ENCODE measurements around the gene CENPB. TPM values are rescaled to one million over a fixed set of nuclear protein-coding genes. Genes with fewer than 3 reads are reported as not detected.
A peak's percentile ranks its signal among the peaks of the same experiment; 100 is the strongest.

CENPB gene
- total RNA-seq, 1 experiment from 2014 or later: 84.3 TPM

- no peaks in the 10 kb centered on the region for H3K9me3 Mint-ChIP-seq (ENCODE audit: unreplicated experiment)
- ChIA-PET POLR2A (interaction anchor here (0.6 to 1.2 kb wide), 10 partner anchors 11 to 86 kb away, joined by 3 to 16 read pairs (median 4); partner anchors contain the start of genes ADISSP, CDC25B, CENPB and MAVS), CTCF (interaction anchor here (1.0 to 2.2 kb wide), 9 partner anchors 24 to 71 kb away, joined by 3 to 15 read pairs (median 5); partner anchors contain the start of genes ADISSP, CDC25B, CENPB and SPEF1)
- Histone ChIP-seq H3K9me3 (no peaks in the 10 kb centered on the region), H3K4me3 (ENCODE audit: low read depth, low read length) (peak within 1 kb of the TSS; percentile 100), H3K4me1 (peaks cover 15% of the 10 kb centered on the region), H3K36me3 (ENCODE audit: control insufficient read depth, insufficient read depth, low read length) (peaks cover 4% of the 10 kb centered on the region), H3K27me3 (replicated peaks; ENCODE audit: control insufficient read depth, insufficient read depth, low read length) (no peaks in the 10 kb centered on the region)
- peak within 1 kb of the TSS; percentile 92 for H3K4me3 Mint-ChIP-seq (ENCODE audit: unreplicated experiment)
- H3K27ac Mint-ChIP-seq (ENCODE audit: unreplicated experiment): peak within 1 kb of the TSS; percentile 97
- peaks cover 21% of the 10 kb centered on the region for H3K36me3 Mint-ChIP-seq (ENCODE audit: insufficient read depth, unreplicated experiment)
- DNase-seq: peak; percentile 97 to 98
- TSS peak; percentile 67 for BruUV-seq (replicated peaks)
- H3K4me1 Mint-ChIP-seq (ENCODE audit: low read depth, unreplicated experiment): peaks cover 7% of the 10 kb centered on the region
- intact Hi-C loops (cut with micrococcal nuclease; ENCODE audit: unreplicated experiment): loop anchor here (1.0 to 2.0 kb wide), 3 partner anchors 27 to 34 kb away; partner anchors contain the start of genes CENPB and MAVS
- no peaks in the 10 kb centered on the region for H3K27me3 Mint-ChIP-seq (ENCODE audit: insufficient read depth, unreplicated experiment)
- peak; percentile 83 to 93 for TF ChIP-seq CTCF (IDR thresholded peaks at IDR 0.05; ENCODE audit: insufficient read depth in 1 of 2, low read depth in 1 of 2, low read length in 1 of 2, severe bottlenecking in 1 of 2, unreplicated experiment in 1 of 2)
These were observed 33.7 kb upstream of the CENPB start, which contains the start of gene AP5S1 for GRCh38 chr20:3820048-3820900. AP5S1 (plus strand) TSS chr20:3820547; CDS start chr20:3822118, 1,571 bp downstream.

GRCh38 chr20:3819411-3820047 lies 33.0 kb upstream of the CENPB start:
- Histone ChIP-seq H3K4me3 (ENCODE audit: low read depth, low read length) (peak overlapping the region; percentile 100), H3K27me3 (replicated peaks; ENCODE audit: control insufficient read depth, insufficient read depth, low read length) (no peaks in the 10 kb centered on the region), H3K4me1 (peaks cover 15% of the 10 kb centered on the region), H3K36me3 (ENCODE audit: control insufficient read depth, insufficient read depth, low read length) (peaks cover 4% of the 10 kb centered on the region), H3K9me3 (no peaks in the 10 kb centered on the region)
- no peak for DNase-seq
- peaks cover 21% of the 10 kb centered on the region for H3K36me3 Mint-ChIP-seq (ENCODE audit: insufficient read depth, unreplicated experiment)
- no peak for TF ChIP-seq CTCF (IDR thresholded peaks at IDR 0.05; ENCODE audit: insufficient read depth in 1 of 2, low read depth in 1 of 2, low read length in 1 of 2, severe bottlenecking in 1 of 2, unreplicated experiment in 1 of 2)
- CTCF ChIA-PET: interaction anchor here (0.6 to 2.2 kb wide), 11 partner anchors 23 to 65 kb away, joined by 3 to 27 read pairs (median 6); partner anchors contain the start of genes ADISSP, CDC25B, CENPB and SPEF1
- POLR2A ChIA-PET: interaction anchor here (0.6 to 1.2 kb wide), 6 partner anchors 10 to 38 kb away, joined by 3 to 16 read pairs (median 4); partner anchors contain the start of gene CDC25B
- no peaks in the 10 kb centered on the region for H3K27me3 Mint-ChIP-seq (ENCODE audit: insufficient read depth, unreplicated experiment)
- H3K9me3 Mint-ChIP-seq (ENCODE audit: unreplicated experiment): no peaks in the 10 kb centered on the region
- intact Hi-C loops (cut with micrococcal nuclease; ENCODE audit: unreplicated experiment): loop anchor here (1.0 to 2.0 kb wide), 3 partner anchors 27 to 35 kb away; partner anchors contain the start of genes CENPB and MAVS
- peak overlapping the region; percentile 97 for H3K27ac Mint-ChIP-seq (ENCODE audit: unreplicated experiment)
- H3K4me3 Mint-ChIP-seq (ENCODE audit: unreplicated experiment): peak overlapping the region; percentile 92
- BruUV-seq (replicated peaks): no TSS peak
- H3K4me1 Mint-ChIP-seq (ENCODE audit: low read depth, unreplicated experiment): peaks cover 7% of the 10 kb centered on the region
